Measurements from ENCODE around the gene TRDN. TPM values are rescaled to one million over a fixed set of nuclear protein-coding genes. Genes with fewer than 3 reads are reported as not detected.

TRDN gene
- total RNA-seq, 1 donor, result not detected

DNA sequence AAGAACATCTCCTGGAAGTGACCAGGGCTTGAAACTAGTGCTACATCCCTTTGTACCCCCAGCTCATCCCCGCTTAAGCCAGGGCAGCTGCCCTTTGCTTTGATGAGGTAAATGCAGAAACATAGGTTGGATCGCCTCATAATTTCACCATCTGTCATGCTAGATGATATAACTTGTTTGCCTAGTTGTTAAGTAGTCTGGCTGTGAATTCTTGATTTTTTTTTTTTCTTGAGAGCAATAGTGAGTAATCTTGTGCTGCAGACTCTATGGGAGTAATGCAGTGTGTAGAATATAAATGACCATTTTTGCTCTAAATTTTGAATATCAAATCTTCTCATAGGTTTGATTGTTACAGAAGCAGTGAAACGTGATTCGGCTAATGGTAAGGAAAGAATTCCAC is 4.1 kb downstream of the TRDN start:
- TF ChIP-seq, protein P1, sequence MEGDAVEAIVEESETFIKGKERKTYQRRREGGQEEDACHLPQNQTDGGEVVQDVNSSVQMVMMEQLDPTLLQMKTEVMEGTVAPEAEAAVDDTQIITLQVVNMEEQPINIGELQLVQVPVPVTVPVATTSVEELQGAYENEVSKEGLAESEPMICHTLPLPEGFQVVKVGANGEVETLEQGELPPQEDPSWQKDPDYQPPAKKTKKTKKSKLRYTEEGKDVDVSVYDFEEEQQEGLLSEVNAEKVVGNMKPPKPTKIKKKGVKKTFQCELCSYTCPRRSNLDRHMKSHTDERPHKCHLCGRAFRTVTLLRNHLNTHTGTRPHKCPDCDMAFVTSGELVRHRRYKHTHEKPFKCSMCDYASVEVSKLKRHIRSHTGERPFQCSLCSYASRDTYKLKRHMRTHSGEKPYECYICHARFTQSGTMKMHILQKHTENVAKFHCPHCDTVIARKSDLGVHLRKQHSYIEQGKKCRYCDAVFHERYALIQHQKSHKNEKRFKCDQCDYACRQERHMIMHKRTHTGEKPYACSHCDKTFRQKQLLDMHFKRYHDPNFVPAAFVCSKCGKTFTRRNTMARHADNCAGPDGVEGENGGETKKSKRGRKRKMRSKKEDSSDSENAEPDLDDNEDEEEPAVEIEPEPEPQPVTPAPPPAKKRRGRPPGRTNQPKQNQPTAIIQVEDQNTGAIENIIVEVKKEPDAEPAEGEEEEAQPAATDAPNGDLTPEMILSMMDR (IDR thresholded peaks at IDR 0.05; ENCODE audit: insufficient read depth, low read depth, low read length), result no peak
- no peak overlapping the region for H3K4me3 ChIP-seq (ENCODE audit: low read depth, low read length)
- DNase-seq (ENCODE audit: low read depth), result no peak

DNA sequence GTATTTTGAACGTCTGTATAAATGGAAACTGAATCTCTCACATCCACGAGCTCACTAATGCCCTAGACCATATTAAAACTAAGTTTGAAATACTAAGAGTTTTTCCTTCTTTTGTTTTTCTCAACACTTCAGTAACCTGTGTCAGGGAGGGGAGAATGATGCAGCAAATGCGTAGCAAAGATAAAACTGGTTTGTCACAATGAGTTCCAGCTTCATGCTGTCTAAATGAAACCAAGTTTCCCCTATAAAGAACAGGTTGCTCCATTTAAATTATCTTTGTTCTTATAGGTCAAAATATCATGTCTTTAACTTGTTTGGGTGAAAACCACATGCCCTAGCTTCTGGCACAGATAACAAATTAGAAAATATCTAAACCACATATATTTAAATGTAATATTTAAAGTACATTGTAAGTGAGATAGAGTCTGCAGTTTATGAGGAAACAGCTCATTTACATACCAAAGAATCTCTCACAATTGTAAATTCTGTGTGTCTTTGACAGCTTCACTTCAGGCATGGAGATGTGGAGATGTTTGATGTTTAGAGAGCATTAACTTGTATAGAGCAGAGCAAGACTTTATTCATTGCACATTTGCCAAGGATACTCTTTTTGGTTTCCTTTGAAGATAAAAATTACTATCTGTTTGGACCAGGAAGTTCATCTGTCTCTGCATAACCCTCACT is 7.3 kb downstream of the TRDN start:
- DNase-seq (ENCODE audit: low read depth), result no peak
- TF ChIP-seq, protein P1 (IDR thresholded peaks at IDR 0.05; ENCODE audit: insufficient read depth, low read depth, low read length), result no peak
- no peak overlapping the region for H3K4me3 ChIP-seq (ENCODE audit: low read depth, low read length)

GRCh38 chr6:123625696-123626095 is 11.1 kb downstream of the TRDN start:
- no peak overlapping the region for H3K4me3 ChIP-seq (ENCODE audit: low read depth, low read length)
- DNase-seq (ENCODE audit: low read depth), result no peak
- TF ChIP-seq, protein P1 (IDR thresholded peaks at IDR 0.05; ENCODE audit: insufficient read depth, low read depth, low read length), result no peak

GRCh38 chr6:123622780-123623179 is 14.0 kb downstream of the TRDN start:
- no peak overlapping the region for H3K4me3 ChIP-seq (ENCODE audit: low read depth, low read length)
- TF ChIP-seq, protein P1 (IDR thresholded peaks at IDR 0.05; ENCODE audit: insufficient read depth, low read depth, low read length), result no peak
- no peak for DNase-seq (ENCODE audit: low read depth)

DNA sequence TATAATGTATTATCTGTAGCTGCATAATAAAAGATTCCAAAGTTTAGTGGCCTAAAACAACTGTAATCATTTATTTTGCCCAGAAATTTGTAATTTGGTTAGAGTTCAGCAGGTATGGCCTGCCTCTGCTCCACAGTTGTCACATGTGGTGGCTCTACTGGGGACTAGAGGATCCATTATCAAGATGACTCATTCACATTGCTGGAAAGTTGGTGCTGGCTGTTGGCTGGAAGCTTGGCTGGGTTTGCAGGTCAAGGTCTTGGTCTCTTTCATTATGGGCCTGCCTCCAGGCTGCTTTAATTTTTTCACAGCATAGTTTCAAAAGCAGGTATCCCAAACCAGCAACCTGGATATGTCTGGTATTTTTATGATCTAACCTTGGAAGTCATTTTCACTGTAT is 17.6 kb downstream of the TRDN start:
- no peak for DNase-seq (ENCODE audit: low read depth)
- H3K4me3 ChIP-seq (ENCODE audit: low read depth, low read length), result no peak overlapping the region
- TF ChIP-seq, protein P1 (IDR thresholded peaks at IDR 0.05; ENCODE audit: insufficient read depth, low read depth, low read length), result no peak

DNA sequence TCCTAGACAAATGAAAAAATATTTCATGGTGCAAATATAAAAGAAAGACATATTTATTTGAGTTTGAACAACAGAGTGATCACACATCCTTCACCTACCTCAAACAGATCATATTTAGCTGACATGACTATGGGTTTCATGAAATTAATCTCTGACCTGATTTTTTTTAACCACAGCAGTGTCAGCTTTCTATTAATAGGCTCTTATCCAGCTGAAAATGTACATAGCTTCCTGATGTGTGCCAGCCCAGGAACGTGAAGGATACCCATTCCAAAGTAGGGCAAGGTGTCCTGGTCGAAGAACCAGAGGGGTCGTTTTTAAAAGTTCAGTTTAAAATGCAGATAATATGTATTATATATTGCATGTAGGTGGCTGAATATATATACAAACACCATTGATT is 19.8 kb downstream of the TRDN start:
- H3K4me3 ChIP-seq (ENCODE audit: low read depth, low read length), result no peak overlapping the region
- TF ChIP-seq, protein P1 (IDR thresholded peaks at IDR 0.05; ENCODE audit: insufficient read depth, low read depth, low read length), result no peak
- DNase-seq (ENCODE audit: low read depth), result no peak

DNA sequence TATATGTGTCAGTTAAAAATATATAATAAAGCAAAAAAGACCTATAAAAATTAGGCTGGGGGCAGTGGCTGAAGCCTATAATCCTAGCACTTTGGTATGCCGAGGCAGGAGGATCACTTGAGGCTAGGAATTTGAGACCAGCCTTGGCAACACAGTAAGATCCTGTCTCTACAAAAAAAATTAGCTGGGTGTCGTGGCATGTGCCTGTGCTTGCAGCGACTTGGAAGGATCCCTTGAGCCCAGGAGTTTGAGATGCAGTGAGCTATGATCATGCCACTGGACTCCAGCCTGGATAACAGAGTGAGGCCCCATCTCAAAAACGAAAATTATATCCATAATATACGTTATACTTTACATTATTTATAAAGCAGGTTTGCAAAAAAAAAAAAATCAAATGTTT is 20.7 kb downstream of the TRDN start:
- TF ChIP-seq, protein P1 (IDR thresholded peaks at IDR 0.05; ENCODE audit: insufficient read depth, low read depth, low read length), result no peak
- no peak for DNase-seq (ENCODE audit: low read depth)
- no peak overlapping the region for H3K4me3 ChIP-seq (ENCODE audit: low read depth, low read length)

Measured in fibroblast of villous mesenchyme (primary cell).